IPS-NIHi11 (cell line): ENCODE data around the gene TGFB1I1.
"Not testable (repeated sequence)": the region's sequence is repeated elsewhere in the genome, so short reads cannot be mapped to it uniquely, and the experiment has no call there.

Experiments
- DNase-seq: peaks from one replicate; pipeline ENCODE4 v3.0.0; 2012; ENCODE audit warnings: mixed read lengths, low spot score

TGFB1I1 gene

GRCh38 chr16:31487720-31488467, 15.9 kb downstream of the TGFB1I1 start:
- peak; percentile 91 for DNase-seq

- peak; percentile 53 for DNase-seq
Measured at GRCh38 chr16:31488468-31489297, 16.7 kb downstream of the TGFB1I1 start.

- DNase-seq: no peak
Measured at GRCh38 chr16:31489298-31489564, 17.3 kb downstream of the TGFB1I1 start.

- DNase-seq: no peak
Measured at GRCh38 chr16:31489616-31490584, 17.9 kb downstream of the TGFB1I1 start.

DNA sequence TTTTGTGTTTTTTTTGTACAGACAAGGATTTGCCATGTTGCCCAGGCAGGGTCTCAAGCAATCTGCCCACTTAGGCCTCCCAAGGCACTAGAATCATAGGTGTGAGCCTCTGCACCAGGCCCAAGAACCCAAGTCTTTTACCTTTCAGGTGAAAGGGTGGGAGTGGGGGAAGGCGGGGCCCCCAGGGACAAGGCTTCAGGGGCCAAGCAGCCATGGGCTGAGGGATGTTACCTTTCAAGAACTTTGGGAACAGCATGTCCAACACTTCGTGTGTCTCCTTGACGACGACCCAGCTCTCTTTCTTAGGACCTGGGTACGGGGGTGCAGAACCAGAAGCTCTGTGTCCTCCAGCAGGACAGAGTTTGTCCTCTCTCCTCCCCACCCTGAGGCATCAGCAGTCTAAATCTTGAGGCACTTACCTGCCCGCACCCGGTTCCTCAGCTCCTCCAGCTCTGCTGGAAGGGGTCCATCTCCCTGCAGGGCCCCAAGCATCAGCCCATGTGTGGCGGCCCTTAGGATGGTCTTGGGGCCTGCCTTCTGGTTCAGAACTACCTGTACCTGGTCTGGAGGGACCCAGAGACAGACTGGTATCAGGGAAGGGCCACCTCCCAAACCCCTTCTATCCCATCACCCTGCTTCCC, 19.9 kb downstream of the TGFB1I1 start:
- no peak for DNase-seq

- DNase-seq: no peak
Measured at GRCh38 chr16:31493506-31494125, 21.7 kb downstream of the TGFB1I1 start.

- no peak for DNase-seq
Measured at GRCh38 chr16:31496670-31497069, 24.7 kb downstream of the TGFB1I1 start.

GRCh38 chr16:31498493-31498892, 26.5 kb downstream of the TGFB1I1 start:
- no peak for DNase-seq

GRCh38 chr16:31499928-31500327, 28.0 kb downstream of the TGFB1I1 start:
- DNase-seq: no peak

- no peak for DNase-seq
Measured at GRCh38 chr16:31501226-31501965, 29.4 kb downstream of the TGFB1I1 start.

- no peak for DNase-seq
Measured at GRCh38 chr16:31501966-31502348, 30.0 kb downstream of the TGFB1I1 start.

DNA sequence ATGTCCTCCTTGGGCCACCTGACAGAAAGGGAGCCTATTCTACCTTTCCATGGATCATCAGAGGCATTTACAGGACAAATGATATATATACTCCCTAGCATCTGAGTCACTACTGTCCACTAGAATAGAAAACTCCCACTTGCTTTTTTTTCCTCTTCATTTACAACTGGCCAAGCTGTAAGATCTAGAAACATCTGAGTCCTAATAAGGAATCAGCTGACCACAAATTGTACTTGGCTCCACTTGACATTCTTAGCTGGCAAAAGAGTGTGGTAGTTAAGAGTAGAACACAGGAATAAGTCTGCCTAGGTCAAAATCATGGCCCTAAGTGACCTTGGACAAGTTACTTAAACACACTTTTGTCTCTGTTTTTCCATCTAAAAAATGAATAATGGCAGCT, 31.0 kb downstream of the TGFB1I1 start:
- DNase-seq: no peak

DNA sequence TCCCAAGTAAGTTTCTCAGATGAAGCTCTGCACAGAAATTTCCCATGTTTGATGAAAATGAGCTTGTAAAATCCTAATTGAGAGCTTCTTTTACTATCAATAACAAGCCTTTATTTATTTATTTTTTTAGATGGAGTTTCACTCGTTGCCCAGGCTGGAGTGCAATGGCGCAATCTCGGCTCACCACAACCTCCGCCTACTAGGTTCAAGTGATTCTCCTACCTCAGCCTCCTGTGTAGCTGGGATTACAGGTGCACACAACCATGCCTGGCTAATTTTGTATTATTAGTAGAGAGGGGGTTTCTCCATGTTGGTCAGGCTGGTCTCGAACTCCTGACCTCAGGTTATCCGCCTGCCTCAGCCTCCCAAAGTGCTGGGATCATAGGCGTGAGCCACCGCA, 31.6 kb downstream of the TGFB1I1 start:
- DNase-seq: not testable (repeated sequence)

- DNase-seq: no peak
Measured at GRCh38 chr16:31504159-31504558, 32.2 kb downstream of the TGFB1I1 start.

DNA sequence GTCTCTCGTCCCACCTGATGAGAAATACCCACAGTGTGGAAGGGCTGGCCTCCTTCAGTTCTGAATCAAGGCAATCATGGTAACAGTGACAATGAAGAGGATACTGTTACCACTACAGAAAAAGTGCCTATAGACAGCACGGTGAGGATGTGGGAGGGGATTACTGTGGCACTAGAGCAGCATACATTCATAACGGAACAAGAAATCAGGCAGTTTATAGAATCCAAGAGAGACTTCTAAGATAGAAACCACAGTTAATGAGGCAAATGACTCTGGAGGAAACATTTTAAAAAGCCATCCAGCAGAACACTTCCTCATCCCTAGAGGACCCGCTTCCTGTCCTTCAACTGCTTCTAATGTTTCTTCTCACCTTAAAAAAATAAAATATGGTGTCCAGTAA, 33.5 kb downstream of the TGFB1I1 start:
- no peak for DNase-seq

DNA sequence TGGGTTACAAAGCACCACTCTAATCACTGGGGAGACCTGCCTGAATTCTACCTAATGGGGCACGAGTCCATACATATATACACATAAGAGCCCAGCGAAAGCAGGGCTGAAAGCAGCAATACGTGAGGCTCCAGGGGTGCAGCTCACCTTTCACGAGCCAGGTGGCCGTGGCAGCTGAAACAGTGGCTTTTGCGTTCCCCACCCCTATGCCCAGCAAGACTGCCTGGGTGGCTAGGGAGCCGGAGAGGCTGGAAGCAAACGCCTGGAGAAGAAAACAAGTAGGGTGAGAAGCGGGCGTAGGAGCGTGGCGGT, 35.6 kb downstream of the TGFB1I1 start:
- no peak for DNase-seq

GRCh38 chr16:31507929-31508705, 36.2 kb downstream of the TGFB1I1 start, which contains the start of gene RUSF1:
RUSF1 (minus strand) TSS chr16:31508391; CDS start chr16:31508373, 18 bp downstream.
- peak; percentile 92 for DNase-seq

DNA sequence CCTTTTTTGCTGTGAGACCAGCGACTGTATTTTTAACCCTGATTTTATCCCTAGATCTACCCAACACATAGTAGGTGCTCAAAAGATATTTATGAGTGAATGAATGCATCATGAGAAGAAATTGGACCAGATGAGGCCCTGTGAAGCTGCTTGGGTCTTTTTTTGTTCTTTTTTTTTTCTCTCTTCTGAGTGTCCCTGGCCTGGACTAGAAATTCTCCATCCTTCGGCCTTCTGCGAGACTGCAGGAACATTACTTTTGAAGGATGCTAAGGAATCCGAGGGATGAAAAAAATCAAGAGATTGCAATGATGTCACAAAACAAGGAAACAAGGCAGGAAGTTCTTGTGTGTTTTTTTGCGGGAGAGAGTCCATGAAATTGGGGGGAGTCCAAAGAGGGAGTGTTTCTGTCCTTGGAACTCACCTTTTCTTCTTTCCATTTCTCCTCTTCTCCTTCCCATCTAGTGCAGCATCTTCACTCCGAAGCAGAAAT, 36.8 kb downstream of the TGFB1I1 start:
- DNase-seq: no peak

DNA sequence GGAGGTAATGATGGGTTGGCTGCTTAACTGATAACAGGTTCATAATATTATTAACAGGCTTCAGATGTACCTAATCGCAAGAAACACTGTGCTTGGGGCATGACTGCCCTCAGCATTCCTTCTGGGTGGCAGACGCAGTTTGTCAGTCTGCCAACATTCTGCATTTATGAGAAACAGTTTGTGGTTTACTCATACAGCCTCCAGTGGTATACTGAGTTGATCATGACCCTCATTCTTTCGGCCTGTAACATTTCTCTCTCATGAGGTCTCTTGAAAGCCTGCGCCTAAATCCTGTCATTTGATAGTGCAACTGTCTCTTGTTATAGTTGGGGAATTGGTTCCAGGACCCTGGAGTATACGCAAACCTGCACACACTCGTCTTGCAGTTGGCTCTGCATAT, 41.2 kb downstream of the TGFB1I1 start:
- no peak for DNase-seq

GRCh38 chr16:31513884-31514283, 41.9 kb downstream of the TGFB1I1 start:
- no peak for DNase-seq
